NCI-H128 (cell line): Measurements from ENCODE around the gene ZC3H12A.
"Not testable (repeated sequence)": the region's sequence is repeated elsewhere in the genome, so short reads cannot be mapped to it uniquely, and the experiment has no call there.

Experiments used
- DNase-seq: peaks from one replicate; lab custom pipeline; 2025; ENCODE audit not compliant: unreplicated experiment; lab: John Stamatoyannopoulos, UW

Gene ZC3H12A

DNA sequence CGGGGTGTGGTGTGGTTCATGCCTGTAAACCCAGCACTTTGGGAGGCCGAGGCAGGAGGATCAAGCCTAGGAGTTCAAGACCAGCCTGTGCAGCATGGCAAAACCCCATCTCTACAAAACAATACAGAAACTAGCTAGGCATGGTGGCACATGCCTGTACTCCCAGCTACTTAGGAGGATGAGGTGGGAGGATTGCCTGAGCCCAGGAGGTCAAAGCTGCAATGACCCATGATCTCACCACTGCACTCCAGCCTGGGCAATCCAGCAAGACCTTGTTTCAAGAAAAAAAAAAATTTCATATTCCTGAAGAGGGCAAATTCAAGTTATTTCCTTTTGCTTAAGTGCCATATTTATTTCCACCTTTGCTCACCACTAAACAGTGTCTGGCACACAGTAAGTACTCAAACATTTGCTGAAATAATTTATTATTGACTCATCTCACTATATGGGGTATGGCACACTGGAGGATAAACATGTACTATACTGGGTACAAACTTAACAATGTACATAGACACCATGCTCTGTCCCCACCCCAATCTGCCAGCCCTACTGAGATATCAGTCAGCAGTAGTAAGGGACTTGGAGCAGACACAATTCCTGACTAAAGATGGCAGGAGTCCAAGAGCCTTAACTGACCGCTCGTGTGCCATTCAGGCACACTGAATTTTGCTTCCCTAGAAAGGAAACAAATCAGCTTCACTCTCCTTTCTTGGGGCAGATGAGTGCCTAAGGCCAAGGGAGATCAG, 24.7 kb downstream of the ZC3H12A start:
- DNase-seq = no peak

DNA sequence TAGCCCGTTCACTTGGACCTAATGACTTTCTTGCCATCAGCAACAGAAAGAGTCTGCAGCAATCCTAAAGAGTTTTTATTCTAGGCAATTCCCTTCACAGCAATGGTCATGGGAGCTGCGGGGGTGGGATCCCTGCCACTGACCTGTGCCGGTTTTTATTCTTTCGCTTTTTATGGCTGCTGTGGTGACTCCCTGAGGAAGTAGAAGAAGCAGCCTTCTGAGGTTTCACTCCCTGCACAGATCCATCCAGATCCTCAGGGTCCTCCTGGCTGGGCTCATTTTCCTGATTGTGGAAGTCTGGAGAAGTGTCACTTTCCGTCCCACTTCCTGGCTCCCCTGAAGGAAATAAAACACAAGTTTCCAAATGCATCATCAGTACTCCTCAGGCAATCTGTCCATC, 27.3 kb downstream of the ZC3H12A start:
- no peak for DNase-seq

DNA sequence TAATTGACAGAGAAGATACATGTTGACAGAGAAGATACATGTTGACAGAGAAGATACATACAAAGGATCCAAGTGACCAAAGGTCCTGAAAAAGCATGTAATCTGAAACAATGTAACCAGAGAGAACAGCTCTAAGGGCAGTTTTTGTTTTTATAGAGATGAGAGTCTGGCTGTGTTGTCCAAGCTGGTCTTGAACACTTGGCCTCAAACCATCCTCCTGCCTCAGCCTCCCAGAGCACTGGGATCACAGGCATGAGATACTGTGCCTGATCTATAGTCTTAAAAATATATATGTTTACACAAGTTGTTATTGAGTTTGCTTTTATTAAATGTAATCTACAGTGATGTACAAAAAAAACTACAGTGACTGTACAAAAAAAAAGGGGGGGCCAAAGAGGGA, 27.7 kb downstream of the ZC3H12A start:
- DNase-seq = no peak

DNA sequence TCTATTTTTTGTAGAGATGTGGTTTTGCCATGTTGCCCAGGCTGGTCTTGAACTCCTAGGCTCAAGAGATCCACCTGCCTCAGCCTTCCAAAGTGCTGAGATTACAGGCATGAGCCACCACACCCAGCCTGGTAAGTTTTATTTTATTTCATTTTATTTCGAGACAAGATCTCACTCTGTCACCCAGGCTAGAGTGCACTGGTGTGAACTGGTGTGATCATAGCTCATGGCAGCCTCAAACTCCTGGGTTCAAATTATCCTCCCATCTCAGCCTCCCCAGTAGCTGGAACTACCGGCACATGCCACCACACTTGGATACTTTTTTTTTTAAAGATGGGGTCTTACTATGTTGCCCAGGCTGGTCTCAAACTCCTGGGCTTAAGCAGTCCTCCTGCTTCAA, 28.4 kb downstream of the ZC3H12A start:
- not testable (repeated sequence) for DNase-seq

DNA sequence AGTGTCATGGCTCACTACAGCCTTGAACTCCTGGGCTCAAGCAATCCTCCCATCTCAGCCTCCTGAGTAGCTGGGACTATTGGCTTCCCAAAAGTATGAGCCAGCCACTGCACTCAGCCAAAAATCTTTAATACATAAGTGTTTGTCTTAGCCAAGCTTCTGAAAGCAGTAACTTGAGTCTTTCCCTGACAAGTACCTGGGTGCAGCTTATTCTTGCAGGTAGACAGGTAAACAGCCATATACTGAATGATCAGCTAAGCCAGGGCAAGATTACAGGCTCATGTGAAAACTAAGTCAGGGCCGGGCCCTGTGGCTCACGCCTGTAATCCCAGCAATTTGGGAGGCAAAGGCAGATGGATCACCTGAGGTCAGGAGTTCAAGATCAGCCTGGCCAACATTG, 32.4 kb downstream of the ZC3H12A start:
- no peak for DNase-seq

DNA sequence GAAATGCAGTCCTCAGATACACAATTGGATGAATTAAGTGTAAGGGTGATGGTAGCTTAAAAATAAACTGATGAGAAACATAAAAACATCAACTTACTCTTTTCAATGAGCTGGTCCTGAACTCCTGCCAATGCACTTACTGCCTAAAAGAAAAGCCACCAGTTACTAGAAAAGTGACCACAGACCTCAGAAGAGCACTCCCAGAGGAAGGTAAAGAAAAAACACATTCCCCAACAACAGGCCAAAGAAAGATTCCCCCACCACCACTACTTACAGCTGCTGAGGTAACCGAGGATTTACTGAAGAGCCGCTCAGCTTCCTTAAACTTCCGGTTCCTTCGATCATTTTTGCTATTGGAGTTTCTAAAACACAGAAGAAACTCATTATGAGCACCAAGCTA, 34.8 kb downstream of the ZC3H12A start:
- DNase-seq = no peak

DNA sequence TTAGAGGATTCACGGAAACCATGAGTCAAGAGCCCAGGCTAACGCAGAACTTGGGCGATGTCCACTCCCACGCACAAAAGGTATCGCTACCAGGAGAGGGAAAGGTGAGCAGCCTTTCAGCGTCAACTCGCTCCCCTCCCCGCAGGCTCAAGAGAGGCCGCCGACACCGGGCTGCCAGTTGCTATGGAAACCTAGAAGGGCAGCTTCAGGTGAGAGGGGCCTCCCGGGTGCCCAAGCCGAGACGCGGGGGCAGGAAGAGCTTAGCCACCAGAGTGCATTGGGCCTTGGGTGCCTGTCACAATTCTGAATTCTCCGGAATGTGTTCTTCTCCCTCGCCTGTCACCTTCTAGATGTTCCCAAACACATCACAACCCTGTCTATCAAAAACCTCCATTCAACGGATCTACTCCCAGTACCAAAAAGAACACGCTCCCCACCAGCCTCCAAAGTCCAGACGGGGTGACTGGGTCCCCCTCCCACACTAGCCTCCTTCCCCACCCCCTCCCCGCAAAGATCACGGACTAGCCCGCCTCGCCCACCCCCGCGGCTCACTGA, 39.5 kb downstream of the ZC3H12A start:
- DNase-seq = peak; percentile 15

DNA sequence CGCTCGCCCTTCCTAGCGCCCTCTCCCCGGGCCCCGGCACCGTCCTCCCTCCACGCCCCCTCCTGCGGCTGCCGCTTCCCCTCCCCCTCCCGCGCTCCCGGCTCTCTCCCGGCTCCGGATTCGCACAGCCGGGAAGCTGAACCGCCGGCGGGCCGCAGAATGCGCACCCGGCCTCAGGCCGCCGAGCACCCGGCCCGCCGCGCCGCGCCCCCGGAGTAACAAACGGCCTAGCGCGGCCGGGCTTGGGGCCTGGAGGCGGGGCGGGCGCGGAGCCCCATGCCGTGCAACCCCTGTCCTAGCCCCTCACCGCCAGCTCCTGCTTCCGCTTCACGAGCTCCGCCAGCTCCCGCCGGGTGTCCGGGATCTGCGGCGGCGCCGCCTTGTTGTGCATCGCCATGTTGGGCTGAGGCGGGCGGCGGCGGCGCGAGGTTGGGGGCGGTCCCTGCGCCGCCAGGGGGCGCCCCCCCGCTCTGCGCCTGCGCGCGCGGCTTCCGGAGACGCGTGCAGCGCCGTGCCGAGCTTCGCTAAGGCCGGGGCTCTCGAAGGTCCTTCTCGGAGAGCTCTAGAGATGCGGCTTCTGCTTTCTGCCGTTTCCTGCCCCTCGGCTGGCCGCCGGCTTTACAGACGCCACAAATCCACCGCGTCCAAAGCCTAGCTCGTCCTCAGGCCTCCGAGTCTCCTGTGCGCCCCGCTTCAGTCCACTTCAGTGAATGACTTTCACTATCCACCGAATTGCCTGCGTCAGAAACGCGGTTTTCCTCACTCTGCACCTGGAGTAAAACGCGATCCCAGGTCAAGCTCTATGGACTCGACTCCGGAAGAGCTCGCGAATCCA, 40.2 kb downstream of the ZC3H12A start, which contains the start of gene MEAF6:
Gene MEAF6, minus strand, starts transcription at position 417 of the 835 bp plus-strand sequence. Its CDS starts 20 bp downstream, at position 397.
- DNase-seq = peak; percentile 84

DNA sequence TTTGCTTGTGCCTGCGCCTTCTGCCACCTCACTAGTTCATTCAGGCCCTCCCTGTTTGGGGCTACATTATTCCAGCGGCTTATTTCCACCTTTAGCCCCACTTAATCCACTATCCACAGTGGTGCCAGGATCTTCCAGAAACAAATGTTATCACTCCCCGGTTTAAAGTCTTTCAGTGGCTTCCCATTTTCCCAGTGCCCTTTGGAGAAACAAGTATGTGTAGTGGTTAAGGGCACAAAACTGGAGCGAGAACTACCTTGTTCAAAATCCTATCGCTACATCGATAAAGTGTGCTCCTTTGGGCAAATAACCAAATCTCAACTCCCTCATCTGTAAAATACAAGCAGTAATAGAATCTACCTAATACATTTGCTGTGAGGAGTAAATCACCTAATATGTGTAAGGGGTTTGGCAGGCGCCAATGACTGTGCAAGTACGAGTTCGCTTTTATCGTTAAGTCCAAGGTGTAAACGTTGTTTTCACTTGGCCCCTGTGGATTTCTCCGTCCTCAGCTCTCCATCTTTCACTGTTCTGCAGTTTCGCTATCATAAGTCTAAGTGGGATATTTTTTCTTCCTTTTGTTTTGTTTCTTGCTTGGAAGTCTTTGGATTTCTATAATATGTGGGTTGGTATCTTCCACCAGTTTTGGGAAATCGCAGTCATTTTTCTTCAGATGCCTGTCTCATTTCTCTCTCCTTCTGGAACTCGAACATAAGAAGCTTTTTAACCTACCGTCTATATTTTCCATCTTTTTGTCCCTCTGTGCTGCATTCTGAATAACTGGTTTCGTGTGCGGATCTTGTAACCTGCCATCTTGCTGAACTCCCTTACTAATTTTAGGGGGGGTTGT, 41.0 kb downstream of the ZC3H12A start:
- no peak for DNase-seq

DNA sequence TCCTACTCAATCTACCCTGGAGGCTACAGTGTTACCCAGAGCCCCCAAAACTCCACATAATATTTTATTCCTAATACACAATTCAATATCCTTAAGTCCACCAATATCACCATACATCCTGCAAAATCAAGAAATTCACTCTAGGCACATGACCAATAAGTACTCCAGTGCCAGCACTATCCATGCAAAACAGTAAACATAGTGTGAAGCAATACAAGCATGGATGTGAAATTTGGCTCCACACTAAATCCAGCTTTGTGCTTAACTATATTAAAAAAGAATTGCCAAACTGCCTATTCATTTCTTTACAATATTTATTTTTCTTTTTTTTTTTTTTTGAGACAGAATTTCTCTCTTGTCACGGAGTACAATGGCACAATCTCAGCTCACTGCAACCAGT, 43.2 kb downstream of the ZC3H12A start:
- DNase-seq = no peak

DNA sequence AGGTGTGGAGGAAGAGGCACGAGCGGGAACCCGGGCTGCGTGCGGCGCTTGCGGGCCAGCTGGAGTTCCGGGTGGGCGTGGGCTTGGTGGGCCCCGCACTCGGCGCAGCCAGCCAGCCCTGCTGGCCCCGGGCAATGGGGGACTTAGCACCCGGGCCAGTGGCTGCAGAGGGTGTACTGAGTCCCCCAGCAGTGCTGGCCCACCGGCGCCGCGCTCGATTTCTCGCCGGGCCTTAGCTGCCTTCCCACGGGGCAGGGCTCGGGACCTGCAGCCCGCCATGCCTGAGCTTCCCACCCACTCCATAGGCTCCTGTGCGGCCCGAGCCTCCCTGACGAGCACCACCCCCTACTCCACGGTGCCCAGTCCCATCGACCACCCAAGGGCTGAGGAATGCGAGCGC, 43.9 kb downstream of the ZC3H12A start:
- not testable (repeated sequence) for DNase-seq

DNA sequence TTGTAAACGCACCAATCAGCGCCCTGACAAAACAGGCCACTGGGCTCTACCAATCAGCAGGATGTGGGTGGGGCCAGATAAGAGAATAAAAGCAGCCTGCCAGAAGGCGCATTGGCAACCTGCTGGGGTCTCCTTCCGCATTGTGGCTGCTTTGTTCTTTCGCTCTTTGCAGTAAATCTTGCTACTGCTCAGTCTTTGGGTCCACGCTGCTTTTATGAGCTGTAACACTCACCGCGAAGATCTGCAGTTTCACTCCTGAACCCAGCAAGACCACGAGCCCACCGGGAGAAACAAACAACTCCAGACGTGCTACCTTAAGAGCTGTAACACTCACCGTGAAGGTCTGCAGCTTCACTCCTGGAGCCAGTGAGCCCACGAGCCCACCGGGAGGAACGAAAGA, 44.5 kb downstream of the ZC3H12A start:
- not testable (repeated sequence) for DNase-seq

DNA sequence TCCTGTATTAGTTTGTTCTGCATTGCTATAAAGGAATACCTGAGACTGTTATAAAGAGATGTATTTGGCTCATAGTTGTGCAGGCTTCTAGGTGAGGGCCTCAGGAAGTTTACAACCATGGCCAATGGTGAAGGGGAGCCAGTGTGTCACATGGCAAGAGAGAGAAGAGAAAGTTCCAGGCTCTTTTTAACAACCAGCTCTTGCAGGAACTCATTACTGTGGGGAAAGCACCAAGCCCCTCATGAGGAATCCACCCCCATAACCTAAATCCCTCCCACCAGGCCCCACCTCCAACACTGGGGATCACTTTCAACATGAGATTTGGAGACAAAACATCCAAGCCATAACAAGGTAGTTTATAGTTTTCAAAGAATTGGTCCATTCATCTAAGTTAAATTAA, 45.2 kb downstream of the ZC3H12A start:
- no peak for DNase-seq

DNA sequence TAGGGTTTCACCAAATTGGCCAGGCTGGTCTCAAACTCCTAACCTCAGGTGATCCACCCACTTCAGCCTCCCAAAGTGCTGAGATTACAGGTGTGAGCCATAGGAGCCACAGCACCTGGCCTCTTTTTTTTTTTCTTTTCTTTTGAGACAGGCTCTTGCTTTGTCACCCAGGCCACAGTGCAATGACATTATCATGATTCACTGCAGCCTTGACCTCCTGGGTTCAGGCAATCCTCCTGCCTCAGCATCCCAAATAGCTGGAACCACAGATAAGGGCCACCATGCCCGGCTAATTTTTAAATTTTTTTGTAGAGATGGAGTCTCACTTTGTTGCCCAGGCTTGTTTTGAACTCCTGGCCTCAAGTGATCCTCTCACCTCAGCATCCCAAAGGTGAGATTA, 55.5 kb downstream of the ZC3H12A start:
- not testable (repeated sequence) for DNase-seq

DNA sequence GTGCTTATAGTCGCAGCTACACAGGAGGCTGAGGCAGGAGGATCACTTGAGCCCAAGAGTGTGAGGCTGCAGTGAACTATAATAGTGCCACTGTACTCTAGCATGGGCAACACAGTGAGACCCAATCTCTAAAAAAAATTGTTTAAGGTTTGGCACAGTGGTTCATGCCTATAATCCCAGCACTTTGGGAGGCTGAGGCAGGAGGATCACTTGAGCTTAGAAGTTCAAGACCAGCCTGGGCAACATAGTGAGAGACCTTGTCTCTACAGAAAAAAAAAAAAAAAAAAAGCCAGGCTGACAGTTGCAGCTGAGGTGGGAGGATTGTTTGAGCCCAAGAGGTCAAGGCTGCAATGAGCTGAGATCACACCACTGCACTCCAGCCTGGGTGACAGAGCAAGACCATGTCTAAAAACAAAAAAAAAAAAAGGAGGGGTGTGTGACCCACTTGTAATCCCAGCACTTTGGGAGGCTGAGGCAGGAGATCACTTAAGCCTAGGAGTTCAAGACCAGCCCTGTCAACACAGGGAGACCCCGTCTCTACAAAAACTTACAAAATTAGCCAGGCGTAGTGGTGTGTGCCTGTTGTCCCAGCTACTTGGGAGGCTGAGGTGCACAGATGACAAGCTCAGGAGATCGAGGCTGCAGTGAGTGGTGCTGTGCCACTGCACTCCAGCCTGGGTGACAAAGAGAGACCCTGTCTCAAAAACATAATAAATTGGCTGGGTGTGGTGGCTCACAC, 58.2 kb downstream of the ZC3H12A start:
- not testable (repeated sequence) for DNase-seq

DNA sequence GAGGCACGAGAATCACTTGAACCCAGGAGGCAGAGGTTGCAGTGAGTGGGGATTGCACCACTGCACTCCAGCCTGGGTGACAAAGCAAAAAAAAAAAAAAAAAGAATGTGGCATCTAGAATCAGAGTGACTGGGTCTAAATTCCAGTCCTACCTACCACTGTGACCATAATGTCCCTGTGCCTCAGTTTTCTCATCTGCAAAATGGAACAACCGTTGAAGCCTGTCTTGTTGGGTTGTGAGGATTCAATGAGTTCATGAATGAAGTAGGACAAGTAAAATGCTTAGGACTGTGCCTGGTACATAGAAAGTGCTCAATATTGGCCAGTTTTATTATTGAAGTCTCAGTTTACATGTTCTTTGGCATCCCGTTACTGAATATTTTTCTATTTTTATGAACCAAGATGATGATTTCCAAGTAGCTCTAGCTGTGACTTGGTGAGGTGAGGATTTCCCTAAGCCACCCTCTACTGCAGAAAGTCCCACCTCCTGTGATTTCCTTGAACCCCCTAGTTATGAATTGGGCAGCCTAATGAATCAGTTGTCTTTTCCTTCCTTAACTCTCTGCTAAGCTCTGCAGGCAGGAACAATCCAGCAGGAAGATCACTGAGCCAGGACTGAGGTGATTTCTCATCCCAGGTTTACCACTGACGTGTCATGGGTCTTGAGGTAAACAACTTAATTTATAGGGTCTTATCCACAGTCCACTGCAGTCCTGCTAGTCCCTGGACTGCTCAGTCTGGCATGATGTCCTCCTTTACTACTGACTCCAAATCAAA, 59.1 kb downstream of the ZC3H12A start:
- DNase-seq = no peak
